ENCODE data around the gene GPRASP2.

GPRASP2 gene

DNA sequence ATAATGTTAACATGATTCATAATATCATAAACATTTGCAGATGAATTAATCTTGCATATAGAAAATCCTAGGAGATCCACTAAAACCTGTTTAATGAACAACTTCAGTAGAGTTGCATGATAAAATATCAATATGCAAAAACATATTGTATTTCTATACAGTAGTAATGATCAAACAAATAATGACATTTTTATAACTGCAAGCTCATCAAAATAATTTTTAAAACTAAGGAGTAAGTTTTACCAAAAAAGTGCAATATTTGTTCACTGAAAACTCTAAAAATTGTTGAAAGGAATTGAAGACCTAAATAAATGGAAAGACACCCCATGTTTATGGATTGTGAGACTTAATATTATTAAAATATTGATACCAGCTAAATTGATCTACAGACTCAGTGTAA is 15.9 kb upstream of the GPRASP2 start:
- FAIRE-seq (no peak), DNase-seq (ENCODE audit: insufficient read length, low spot score) (no peak)
- TF ChIP-seq, protein P1, sequence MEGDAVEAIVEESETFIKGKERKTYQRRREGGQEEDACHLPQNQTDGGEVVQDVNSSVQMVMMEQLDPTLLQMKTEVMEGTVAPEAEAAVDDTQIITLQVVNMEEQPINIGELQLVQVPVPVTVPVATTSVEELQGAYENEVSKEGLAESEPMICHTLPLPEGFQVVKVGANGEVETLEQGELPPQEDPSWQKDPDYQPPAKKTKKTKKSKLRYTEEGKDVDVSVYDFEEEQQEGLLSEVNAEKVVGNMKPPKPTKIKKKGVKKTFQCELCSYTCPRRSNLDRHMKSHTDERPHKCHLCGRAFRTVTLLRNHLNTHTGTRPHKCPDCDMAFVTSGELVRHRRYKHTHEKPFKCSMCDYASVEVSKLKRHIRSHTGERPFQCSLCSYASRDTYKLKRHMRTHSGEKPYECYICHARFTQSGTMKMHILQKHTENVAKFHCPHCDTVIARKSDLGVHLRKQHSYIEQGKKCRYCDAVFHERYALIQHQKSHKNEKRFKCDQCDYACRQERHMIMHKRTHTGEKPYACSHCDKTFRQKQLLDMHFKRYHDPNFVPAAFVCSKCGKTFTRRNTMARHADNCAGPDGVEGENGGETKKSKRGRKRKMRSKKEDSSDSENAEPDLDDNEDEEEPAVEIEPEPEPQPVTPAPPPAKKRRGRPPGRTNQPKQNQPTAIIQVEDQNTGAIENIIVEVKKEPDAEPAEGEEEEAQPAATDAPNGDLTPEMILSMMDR (IDR thresholded peaks at IDR 0.05; ENCODE audit: insufficient read depth, missing control alignments): no peak

DNA sequence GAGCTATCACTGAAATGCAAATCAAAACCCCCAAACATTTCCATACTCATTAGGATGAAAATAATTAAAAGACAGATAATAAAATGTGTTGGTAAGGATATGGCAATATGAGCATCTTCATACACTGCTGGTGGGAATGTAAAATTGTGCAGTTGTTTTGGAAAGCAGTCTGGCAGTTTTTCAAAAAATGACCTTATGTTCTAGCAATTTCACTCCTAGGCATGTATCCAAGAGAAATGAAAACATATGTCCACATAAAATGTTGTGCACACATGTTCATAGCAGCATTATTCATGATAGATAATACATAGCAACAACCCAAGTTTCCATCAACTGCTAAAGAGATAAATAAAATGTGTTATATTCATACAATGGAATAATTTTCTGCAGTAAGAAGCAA is 14.8 kb upstream of the GPRASP2 start:
- DNase-seq (ENCODE audit: insufficient read length, low spot score): no peak
- FAIRE-seq: no peak
- TF ChIP-seq, protein P1 (IDR thresholded peaks at IDR 0.05; ENCODE audit: insufficient read depth, missing control alignments): no peak

DNA sequence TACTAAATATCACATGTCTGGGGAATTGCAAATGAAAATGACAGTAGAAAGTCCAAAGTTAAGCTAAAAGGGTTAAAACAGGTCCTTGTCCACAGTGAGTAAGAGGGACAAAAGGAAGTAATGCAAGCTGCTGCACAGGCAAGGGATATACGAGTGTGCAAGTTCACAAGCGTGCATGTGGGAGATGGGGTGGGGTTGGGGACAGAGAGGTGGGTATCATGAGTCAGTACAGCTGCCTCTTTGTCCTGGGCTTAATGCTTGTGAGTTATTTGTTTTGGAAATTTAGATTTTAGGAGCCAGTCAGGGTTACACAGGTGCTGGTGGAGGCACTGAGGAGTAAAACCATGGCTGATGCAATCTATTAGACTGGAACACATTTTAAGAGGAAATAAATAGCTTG is 3.3 kb upstream of the GPRASP2 start:
- TF ChIP-seq, protein P1 (IDR thresholded peaks at IDR 0.05; ENCODE audit: insufficient read depth, missing control alignments): no peak
- DNase-seq (ENCODE audit: insufficient read length, low spot score) (no peak), FAIRE-seq (no peak)

DNA sequence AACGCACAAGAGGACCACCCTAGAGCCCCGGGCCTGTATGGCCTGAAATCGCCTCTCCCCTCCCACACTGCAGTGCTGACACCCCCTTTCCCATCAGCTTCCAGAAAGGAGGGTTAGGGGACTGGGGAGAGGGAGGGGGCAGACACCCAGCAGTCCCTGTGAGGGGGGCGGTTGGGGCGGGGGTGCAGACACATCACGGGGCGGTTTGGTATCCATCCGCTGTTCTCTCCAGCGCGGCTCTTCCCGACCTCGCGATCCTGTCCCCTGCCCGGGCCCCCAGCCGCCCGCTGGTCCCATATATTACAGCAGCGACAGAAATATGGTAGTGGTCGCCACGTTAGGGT is 404 bp upstream of the GPRASP2 start:
- FAIRE-seq (no peak), DNase-seq (ENCODE audit: insufficient read length, low spot score) (no peak)
- TF ChIP-seq, protein P1 (IDR thresholded peaks at IDR 0.05; ENCODE audit: insufficient read depth, missing control alignments): no peak

DNA sequence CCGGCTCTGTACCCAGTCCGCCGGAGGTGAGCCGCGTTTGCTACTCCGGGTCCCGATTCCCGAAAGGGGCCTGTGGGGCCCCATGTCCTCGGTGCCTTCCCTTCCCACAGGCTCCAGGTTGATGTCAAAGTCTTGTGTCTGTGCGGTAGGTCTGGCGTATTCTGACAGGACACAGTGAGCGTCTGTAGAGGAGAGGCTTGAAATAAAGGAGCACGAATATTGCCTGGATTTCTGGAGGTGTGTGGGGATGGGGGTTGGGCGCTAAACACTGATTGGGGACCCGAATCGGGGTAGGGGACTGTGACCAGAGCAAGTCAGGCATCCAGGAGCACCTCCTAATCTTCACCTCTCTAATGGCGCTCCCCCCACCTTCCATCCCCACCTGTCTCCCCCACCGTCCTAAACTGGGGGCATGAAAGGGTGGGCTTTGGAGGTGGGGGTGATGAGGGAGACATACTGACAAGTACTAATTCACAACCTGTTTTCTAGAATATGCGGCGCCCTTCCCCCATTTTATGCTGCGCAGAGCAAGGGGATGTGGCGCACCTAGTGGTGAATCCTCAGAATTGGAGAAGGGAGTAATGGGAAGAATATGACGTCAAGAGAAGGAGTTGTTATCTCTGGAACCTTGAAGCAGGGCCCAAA is 855 bp downstream of the GPRASP2 start:
- DNase-seq (ENCODE audit: insufficient read length, low spot score) (peak; percentile 19), FAIRE-seq (peak; percentile 73)
- TF ChIP-seq, protein P1 (IDR thresholded peaks at IDR 0.05; ENCODE audit: insufficient read depth, missing control alignments): peak; percentile 34

DNA sequence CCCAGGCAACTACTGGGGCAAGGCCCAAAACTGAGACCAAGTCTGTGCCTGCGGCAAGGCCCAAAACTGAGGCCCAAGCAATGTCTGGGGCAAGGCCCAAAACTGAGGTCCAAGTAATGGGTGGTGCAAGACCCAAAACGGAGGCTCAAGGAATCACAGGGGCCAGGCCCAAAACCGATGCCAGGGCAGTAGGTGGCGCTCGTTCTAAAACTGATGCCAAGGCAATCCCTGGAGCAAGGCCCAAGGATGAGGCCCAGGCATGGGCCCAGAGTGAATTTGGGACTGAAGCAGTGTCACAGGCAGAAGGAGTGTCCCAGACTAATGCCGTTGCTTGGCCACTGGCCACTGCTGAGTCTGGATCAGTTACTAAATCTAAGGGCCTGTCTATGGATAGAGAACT is 2.7 kb downstream of the GPRASP2 start:
- DNase-seq (ENCODE audit: insufficient read length, low spot score) (no peak), FAIRE-seq (no peak)

DNA sequence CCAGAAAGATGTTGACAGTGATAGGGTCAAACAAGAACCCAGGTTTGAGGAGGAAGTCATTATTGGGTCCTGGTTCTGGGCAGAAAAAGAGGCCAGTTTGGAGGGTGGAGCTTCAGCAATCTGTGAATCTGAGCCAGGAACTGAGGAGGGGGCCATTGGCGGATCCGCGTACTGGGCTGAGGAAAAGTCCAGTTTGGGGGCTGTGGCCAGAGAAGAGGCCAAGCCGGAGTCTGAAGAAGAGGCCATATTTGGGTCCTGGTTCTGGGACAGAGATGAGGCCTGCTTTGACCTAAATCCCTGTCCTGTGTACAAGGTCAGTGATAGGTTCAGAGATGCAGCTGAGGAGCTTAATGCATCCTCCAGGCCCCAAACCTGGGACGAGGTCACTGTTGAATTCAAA is 3.7 kb downstream of the GPRASP2 start:
- TF ChIP-seq, protein P1 (IDR thresholded peaks at IDR 0.05; ENCODE audit: insufficient read depth, missing control alignments): no peak
- FAIRE-seq: no peak

More for the DNA sequence above, 2.7 kb downstream of the GPRASP2 start:
- TF ChIP-seq, protein P1 (IDR thresholded peaks at IDR 0.05; ENCODE audit: insufficient read depth, missing control alignments): no peak

More for the DNA sequence above, 3.7 kb downstream of the GPRASP2 start:
- DNase-seq (ENCODE audit: insufficient read length, low spot score): no peak
